HG03342 (cell line): ENCODE data around the gene SPINK14.

Experiments
- ATAC-seq: cut with Tn5 transposase; IDR thresholded peaks from one replicate; pipeline ENCODE4 v1.9.1; 2021; ENCODE audit warnings: mild to moderate bottlenecking, moderate library complexity; ENCODE audit not compliant: unreplicated experiment

The SPINK14 gene, protein sequence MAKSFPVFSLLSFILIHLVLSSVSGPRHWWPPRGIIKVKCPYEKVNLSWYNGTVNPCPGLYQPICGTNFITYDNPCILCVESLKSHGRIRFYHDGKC

DNA sequence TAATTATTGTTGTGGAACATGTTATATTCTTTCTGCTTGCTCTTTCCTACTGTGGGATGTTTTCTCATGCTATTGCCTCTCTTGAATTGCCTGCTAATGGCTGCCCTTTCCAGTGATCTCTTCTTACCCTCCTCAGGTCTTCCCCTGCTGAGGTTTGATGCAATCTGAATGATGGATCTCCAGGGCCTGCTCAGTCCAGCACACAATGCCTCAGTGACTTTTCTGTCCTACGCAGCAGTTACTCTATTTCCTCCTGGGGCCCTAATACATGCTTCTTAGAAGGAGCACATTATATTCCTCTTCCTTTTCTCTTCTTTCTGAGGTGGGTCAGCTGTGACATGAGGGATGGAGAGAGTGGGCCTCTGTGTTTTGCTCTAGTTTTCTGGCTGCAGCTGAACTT, at the start of gene SPINK14:
SPINK14 (plus strand) TSS at position 301 of the 400 bp plus-strand sequence. CDS start 1,187 bp downstream, outside the sequence.
- no peak for ATAC-seq

DNA sequence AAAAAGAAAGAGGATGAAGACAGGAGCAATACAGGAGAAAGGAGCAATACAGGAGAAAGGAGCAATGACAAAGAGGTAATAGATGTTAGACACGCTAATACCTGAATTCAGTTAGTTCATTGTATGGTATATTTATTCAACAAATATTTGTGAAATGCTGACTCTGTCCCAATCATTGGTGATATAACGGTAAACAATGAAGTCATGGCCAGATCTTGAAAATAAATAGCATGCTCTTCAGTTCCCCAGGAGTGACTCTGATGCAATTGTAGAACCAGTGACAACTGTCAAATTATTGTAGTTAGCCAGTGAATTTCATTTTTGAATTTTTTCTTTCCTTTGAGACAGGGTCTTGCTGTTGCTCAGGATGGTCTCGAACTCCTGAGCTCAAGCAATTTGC, 48.0 kb upstream of the SPINK14 start:
- no peak for ATAC-seq

DNA sequence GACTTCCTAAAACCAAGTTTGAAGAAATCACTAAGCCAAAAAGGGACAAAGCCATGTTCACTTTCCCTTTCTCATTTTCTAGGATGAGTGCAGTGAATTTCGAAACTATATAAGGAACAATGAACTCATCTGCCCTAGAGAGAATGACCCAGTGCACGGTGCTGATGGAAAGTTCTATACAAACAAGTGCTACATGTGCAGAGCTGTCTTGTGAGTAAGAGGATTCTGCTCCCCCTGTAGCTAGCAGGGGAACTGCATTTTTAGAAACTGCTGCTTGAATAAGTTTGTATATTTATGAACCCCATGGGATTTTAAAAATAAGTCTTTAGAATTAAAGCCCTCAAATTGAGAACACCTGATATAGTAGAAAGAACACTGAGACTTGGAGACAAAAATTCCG, 42.7 kb upstream of the SPINK14 start:
- ATAC-seq, result no peak

DNA sequence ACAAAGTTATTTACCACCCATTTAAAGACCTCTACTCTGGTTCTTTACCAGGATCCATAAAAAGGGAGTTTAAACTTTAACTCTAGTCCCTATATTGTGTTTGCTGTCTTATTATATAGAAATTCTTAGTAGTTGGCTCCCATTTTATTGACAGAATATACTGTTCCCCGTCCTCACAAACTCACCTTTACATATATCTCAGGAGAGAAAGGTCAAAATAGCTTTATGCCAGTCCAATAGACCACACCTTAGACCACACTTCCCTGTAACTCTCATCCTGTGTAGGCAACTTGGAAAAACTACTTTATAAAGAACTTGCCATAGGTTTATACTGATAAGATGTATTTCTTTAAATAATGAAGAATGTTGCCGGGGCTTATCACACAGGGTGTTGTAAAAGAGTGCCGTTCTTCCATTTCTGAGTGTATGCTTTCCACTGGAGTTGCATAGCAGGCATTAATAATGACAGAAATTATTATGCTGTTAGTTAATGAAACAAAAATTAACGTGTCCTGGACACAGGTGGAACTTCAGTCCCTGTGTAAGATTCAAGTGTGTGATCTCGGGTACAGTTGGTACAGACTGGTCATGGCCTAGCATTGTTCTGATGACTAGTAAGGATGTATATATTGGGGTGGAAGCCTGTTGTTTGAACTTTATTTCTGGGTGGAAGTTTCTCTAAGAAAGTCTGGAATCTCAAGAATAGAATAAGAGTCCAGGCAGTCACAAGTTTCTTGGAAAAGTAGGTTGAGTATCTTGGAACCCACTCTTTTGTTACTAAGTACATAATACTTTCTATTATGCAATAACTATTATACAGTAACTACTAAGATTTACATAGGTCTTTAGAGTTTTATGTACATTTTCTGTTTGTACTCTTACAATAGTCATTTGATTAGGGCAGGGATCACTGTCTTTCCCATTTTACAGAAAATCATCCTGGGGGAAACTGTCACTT, 33.0 kb upstream of the SPINK14 start:
- ATAC-seq, result no peak

DNA sequence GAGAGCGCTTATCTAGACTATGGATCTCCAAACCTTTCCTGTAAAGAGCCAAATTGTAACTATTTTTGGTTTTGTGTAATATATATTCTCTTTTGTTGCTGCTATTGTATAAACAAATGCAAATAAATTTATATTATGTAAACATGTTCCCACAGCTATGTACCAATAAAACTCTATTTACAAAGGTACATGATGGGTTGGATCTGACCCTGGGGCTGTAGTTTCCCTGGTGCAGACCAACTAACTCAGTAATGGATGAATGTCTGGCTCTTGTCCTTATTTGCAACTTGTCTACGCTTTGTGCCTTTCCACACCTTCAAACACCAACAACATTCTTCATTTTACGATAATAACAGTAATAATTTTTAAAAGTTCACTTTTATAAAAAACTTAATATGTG, 27.5 kb upstream of the SPINK14 start:
- no peak for ATAC-seq

DNA sequence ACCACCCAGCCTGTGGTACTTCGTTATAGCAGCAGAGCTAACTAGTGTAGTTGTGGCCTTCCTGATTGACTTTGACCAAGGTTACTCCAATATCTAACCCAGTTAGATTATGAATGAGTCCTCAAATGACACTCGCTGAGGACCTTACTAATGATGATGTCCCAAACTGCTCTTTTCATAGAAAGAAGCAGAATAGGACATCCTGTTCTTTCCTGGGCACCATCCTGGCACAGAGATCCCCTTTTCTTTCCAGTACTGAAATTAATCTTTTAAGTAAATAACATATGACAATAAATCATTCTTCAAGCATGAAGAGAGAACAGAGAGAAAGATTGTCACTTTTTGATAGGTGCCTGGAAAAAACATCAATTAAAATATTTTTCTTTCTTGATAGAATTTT, 26.7 kb upstream of the SPINK14 start:
- no peak for ATAC-seq

DNA sequence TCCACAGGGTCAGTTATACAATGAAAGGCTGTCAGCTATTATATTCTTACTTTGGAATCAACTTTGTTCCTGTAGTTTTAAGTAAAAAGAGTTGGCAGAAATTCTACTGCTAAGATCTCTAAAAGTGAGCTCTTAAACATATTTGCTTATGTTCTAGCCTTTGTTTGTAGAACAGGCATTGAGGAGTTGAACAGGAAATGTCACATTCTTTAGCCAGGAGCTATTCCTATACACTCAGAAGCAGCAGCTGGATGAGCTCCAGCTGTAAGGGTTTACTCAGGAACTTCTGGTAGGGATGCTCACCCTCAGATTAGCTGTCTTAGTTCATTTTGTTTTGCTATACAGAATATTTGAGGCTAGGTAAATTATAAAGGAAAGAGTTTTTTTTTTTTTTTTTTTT, 22.4 kb upstream of the SPINK14 start:
- ATAC-seq, result no peak

DNA sequence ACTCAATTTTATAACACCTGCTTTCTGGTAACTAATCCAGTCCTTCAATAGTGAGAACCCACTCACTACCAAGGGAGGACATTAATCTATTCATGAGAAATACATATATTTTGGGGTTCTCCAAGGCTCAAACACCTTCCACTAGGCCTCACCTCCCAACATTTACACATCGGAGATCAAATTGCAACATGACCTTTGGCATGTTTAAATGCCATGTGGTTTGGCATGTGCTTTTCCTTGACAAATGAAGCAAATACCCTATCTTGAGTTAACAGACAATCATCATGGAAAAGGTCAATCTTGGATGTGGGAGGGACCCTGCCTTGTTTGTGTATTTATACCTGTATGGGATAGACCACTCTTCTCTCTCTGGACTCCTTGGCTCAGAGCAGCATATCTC, 21.9 kb upstream of the SPINK14 start:
- ATAC-seq, result no peak

DNA sequence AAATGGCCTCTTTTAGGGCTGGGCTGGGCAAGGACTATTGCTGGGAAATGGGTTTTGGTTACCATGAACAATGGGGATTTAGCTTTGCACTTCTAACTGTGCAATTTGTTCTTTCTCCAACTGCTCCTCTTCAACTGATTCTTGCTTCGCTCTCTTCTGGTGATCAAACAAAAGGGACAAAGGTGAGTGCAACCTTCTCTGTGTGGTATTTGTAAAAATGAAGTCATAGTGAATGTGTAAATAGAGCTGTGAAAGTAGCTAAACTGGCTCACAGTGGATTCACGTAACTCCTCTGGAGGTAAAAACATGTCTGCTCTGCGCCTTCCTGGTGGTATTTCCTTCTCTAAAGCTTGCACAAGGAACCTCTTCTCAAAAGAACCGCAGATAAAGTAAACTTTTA, 20.9 kb upstream of the SPINK14 start:
- ATAC-seq, result no peak

DNA sequence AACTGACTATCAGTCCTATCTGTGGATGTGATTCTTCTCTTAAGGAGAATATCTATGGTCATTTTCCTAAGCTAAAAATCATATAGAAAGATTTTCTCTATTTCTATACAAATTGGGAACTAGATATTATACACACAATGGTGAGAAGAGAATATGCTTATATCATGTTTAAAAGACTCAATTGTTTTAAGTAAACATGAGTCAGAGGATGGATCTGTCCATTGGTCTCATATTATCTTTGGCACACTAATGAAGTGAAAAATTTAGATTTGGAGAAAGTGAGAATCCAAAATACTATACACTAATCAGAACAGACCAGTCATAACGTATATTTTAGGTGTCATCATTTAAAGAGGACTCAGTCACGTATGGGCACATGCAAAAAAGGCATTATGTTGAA, 16.5 kb upstream of the SPINK14 start:
- no peak for ATAC-seq

DNA sequence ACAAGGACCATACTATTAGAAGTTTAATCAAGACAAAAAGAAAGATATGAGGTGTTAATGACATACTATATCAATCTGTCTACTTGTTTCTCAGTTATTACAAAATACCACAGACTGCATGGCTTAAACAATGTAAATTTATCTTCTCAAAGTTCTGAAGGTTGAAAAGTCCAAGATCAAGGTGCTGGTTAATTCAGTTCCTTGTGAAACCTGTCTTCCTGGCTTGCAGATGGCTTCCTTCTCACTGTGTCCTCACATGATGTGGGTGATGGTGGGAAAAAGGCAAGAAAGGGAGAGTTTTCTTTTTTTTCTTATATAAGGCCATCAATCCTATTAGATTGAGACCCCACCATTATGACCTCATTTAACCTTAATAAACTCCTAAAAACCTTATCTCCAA, 15.6 kb upstream of the SPINK14 start:
- ATAC-seq, result no peak

DNA sequence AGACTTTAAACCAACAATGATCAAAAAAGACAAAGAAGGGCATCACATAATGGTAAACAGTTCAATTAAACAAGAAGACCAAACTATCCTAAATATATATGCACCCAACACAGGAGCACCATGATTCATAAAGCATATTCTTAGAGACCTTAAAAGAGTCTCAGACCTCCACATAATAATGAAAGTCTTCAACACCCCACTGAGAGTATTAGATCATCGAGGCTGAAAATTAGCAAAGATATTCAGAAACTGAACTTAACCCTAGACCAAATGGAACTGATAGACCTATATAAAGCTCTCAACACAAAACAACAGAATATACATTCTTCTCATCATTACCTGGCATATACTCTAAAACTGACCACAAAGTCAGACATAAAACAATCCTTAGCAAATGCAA, 11.7 kb upstream of the SPINK14 start:
- no peak for ATAC-seq

DNA sequence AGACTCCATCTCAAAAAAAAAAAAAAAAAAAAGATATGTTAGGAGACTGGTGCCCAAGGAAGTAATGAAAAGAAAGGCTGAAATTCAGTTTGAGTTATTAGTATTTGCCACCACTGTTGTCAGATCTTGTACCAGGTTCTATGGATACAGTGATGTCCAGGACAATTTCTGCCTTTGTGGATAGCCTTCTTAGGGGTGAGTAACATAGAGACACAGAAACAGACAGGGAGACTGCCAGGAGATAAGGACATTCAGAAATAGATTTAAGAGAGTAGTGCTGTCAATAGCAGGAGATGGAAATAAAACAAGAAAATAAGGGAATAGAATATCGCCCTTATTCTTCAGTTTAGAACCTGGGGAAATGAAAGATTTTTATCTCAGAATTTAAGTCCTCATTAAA, 6.3 kb upstream of the SPINK14 start:
- ATAC-seq, result no peak

DNA sequence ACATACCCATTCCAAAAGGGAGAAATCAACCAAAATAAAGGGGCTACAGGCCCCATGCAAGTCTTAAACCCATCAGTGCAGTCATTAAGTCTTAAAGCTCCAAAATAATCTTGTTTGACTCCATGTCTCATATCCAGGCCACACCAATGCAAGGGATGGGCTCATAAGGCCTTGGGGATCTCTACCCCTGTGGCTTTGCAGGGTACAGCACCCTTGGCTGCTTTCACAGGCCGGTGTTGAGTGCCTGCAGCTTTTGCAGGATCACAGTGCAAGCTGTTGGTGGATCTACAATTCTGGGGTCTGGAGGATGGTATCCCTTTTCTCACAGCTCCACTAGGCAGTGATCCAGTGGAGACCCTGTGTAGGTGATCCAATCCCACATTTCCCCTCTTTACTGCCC, 5.0 kb upstream of the SPINK14 start:
- no peak for ATAC-seq

DNA sequence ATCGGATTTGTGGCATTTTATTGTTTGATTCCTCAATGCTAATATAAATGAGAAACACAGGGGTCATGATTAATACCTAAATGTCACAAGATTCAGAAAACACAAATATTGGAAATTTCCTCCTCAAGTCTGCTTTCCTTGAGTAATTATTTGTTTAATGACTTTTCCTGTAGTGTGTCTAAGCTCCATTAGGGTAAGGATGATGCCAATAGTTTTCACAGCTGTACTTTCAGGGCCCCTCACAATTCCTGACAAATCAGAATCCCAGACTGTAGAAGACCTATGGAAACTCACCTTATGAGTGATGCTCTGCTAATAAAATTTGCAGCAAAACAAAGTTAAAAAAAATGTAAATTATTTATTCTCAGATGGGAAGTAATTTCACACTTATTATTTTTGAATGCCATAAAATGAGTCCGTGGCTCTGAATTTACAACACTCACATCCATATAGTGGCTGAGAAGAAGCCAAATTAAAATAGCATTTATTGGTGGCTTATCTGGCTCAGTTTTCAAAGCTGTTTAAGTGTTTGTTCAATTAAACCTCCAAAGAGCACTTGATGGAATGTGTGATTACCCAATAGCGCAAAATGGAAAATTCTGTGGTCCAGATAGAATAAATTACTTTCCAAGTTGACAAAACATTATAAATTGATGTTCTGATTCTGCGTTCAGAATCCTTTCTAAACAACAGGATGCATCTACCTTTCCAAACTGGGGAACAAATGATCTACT, 1.6 kb upstream of the SPINK14 start:
- ATAC-seq, result no peak

DNA sequence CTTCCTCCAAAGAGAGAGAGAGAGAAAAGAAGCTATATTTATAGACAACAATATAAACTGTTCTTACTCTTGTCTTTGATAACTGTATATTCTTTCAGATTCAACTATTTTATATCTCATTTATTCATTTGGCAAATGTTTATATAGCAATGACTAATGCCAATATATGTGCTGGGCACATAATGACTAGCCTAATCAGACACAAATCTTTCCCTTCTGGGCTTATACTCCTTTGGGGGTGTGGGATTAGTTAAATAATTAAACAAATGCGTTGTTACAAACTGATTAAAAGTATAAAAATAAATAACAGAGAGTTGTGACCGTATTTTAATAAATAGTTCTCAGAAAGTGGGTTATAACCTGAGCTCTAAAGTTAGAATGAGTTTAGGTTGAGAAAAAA, 4.0 kb downstream of the SPINK14 start:
- ATAC-seq, result no peak

DNA sequence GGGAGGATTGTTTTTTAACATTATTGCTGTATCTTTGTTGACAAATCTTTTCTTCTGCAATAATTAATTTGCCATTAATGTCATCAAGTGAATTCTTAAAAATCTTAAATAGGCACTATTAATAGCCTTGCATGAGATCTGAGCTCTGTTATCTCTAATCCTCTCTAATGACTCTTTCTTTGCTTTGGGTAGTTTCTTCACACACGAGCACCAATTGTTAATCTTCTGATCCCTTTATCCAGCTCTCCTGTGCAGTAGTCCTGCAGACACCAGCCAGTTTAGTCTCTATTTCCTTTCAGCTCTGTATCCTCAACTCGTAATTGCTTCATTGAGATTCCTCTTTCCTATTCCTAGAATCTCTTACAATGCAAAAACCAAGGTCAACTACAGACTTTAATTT, 8.1 kb downstream of the SPINK14 start:
- no peak for ATAC-seq

DNA sequence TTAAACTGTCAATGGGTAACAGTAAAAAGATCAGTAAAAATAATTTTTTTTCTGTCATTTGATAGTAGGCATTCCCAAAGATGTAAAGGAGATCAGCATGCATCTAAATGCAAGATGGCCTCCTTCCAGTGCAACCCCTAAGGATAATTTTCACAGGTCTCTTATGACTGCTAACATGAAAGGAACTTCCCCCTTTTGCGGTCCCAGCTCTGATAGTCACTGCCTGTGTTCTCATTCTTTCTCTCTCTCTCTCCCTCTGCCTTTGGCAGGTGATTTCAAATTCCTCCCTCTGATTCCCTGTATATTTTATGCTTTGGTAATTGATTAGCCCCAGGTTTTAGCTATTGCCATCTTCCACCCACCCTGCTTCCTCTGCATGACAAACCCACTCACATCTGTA, 8.9 kb downstream of the SPINK14 start:
- no peak for ATAC-seq

DNA sequence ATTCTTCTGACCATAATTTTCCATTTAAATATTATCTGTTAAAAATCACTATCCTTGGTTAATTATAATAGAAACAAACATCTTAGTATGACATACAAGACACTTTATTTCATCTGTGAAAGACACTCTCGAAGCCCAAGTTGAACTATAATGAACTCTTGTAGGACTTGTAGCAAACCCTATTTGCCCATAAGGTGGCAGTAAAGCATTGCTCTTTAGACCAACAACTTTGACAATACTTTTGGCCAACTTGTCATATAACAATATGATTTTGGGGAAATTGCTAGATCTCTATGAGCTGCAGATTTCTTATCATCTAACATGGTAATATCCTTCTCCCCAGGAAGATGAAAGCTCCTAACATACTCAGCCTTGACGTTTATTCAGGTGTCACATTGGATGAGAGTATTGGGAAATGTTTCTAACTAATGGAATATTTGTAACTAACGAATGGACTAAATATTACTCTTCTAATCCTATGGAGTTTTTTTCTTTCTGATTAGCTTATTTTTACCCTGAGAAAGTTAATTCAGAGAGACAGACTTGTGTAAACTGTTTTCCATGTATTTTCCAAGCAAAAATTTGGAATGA, 11.0 kb downstream of the SPINK14 start:
- peak; percentile 92 for ATAC-seq

DNA sequence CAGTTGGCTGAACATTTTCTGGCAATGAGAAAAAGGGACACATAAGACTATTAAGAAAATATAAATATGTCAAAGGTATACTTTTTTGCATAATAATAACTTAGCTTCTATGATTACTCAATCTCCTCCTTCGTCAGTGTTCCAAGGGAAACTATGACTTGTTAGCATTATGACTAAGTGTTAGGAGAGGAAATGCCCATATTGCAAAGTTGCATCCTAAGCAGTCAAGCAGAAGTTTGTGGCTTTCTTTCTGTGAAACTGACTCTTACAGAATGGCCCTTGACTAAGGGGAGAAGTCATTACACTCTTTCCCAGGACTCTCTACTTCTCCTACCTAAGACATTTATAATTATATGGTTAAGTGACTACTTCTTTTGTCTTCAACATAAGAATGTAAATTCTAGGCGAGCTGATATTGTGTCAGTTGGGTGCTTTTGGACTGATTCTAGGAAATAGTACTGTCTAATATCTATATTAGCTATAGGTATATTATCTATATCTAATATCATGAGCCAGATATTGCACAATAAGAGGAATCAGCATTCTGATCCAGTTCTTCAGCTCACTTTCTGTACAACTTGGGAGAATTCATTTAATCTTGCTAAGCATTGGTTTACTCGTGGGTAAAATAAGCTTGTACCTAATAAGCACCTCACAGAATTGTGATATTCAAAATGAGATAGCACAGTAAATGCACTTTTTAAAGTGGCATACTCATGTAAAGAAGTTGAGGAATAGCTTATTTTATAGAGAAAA, 18.1 kb downstream of the SPINK14 start:
- ATAC-seq, result peak; percentile 92

DNA sequence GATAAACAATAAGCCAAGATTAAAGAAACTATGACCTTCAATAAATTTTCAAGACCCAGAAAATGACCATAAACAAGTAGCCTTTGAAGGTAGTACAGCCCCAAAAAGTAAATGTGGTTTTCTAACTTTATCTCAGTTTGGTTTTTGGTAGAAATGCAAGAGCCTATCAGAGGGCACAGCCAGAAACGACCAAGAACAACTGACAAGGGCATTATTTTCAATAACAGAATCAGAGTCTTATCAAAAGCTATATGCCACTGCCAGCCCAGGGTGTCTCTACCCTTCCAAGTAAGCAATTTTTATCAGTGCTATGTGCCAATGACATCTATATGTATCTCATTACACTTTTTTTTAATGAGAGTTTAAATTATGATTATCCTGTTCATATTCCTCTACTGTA, 22.7 kb downstream of the SPINK14 start:
- ATAC-seq, result no peak
